Thyroid gland (tissue), 4 donors: ENCODE results near the gene IGSF23. TPM values are rescaled to one million over a fixed set of nuclear protein-coding genes. Genes with fewer than 3 reads are reported as not detected.

ENCODE experiments used
- DNase-seq, 2 donors: peaks; one replicate each; pipeline ENCODE4 v3.0.0-alpha.2; 2019
- H3K27ac ChIP-seq, 3 donors: fragments of 200-600 bp; sonication (generic); 1 replicate in 2 of 3; 2 replicates in 1 of 3; pipeline ENCODE4 v1.5.1; 2016 to 2019; ENCODE audit warnings: mild to moderate bottlenecking in 1 of 3, moderate library complexity in 1 of 3
- H3K27me3 ChIP-seq: fragments of 200-600 bp; sonication (generic); one replicate; pipeline ENCODE4 v1.5.1; 2019
- H3K36me3 ChIP-seq, 2 donors: fragments of 200-600 bp; sonication (generic); one replicate each; pipeline ENCODE4 v1.5.1; 2016 to 2019
- H3K4me1 ChIP-seq, 2 donors: fragments of 200-600 bp; sonication (generic); one replicate each; pipeline ENCODE4 v1.5.1; 2017 to 2019
- H3K4me3 ChIP-seq, 3 donors: fragments of 200-600 bp; sonication (generic); replicated peaks in 1 of 3; 1 replicate in 2 of 3; 2 replicates in 1 of 3; pipeline ENCODE4 v1.5.1; 2016; ENCODE audit warnings: mild to moderate bottlenecking in 1 of 3
- H3K9me3 ChIP-seq: fragments of 200-600 bp; sonication (generic); one replicate; pipeline ENCODE4 v1.5.1; 2017
- CTCF ChIP-seq, 6 experiments: fragments of 200-600 bp in 3 of 6; fragments of 450-650 bp in 3 of 6; sonication (generic) in 3 of 6; IDR thresholded peaks; one replicate each; pipeline ENCODE4 v1.5.1; 2016 to 2019; ENCODE audit warnings: antibody characterized with exemption in 6 of 6, mild to moderate bottlenecking in 2 of 6, inconsistent platforms in 1 of 6, moderate library complexity in 1 of 6
- POLR2A ChIP-seq, 2 donors: fragments of 450-650 bp; IDR thresholded peaks; one replicate each; pipeline ENCODE4 v1.6.1; 2017; ENCODE audit warnings: antibody characterized with exemption in 2 of 2, mild to moderate bottlenecking in 2 of 2, moderate library complexity in 1 of 2
- WGBS, 2 donors: methylation state at CpG; one replicate each; pipeline ENCODE4 v1.1.5; 2017; 5-methylcytosine and 5-hydroxymethylcytosine counted together
- intact Hi-C: fragments of 100-400 bp; cut with DNase I; formaldehyde crosslinking; loops from one replicate; pipeline ENCODE4 v1.15.1; 2023
- total RNA-seq, 4 donors: library from RNA; depleted of rRNA; stranded (reverse); fragments of >200 nt; gene quantifications; one replicate each; pipeline ENCODE4 v1.2.3, GENCODE V29; 2016

Gene IGSF23
- total RNA-seq, 4 donors from 2014 or later: not detected

DNA sequence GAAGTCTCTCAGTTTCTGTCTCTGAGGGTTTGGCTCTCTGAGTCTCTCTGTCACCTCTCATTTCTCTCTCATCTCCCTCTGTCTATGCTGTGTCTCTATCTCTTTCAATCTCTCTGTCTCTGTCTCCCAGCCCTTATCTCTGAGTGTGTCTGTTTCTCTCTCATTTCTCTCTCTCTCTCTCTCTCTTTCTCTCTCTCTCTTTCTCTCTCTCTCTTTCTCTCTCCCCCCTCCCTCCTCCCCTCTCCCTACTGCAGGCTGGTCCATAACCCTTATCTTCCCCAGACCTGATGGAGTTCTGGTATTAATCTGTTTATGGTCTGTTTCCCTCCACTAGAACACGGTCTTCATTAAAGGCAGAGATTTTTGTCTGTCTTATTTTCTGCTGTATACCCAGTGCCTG, 29.0 kb downstream of the IGSF23 start:
- WGBS, 2 donors: 34 to 61% methylated on average over 1 of the region's 1 CpG
- H3K27me3 ChIP-seq: no peaks in the 10 kb centered on the region
- intact Hi-C loops: no loop called here
- no peak for DNase-seq
- no peaks in the 10 kb centered on the region for H3K9me3 ChIP-seq
- peaks cover 0 to 15% of the 10 kb centered on the region in 2 donors for H3K4me1 ChIP-seq
- no peak overlapping the region for H3K4me3 ChIP-seq
- no peaks in the 10 kb centered on the region for H3K36me3 ChIP-seq
- H3K27ac ChIP-seq: no peak overlapping the region
- TF ChIP-seq POLR2A (IDR thresholded peaks at IDR 0.05): no peak
- no peak for TF ChIP-seq CTCF (IDR thresholded peaks at IDR 0.05)

- DNase-seq: peak; percentile 82 to 83
- intact Hi-C loops: no loop called here
- 0% methylated on average over 21 of the region's 70 CpGs; no CpG with 5 or more reads in 1 of the 2 donors for WGBS, 2 donors
Observed at GRCh38 chr19:44643605-44644401, 30.4 kb downstream of the IGSF23 start, which contains the start of gene PVR. TSS of gene PVR (plus strand) at chr19:44643910. CDS start at chr19:44644097, 187 bp downstream.

GRCh38 chr19:44644402-44645016, 31.1 kb downstream of the IGSF23 start:
- TF ChIP-seq POLR2A (IDR thresholded peaks at IDR 0.05): no peak
- TF ChIP-seq CTCF (IDR thresholded peaks at IDR 0.05): no peak
- no peaks in the 10 kb centered on the region for H3K9me3 ChIP-seq
- WGBS, 2 donors: 7 to 13% methylated on average over 12 to 13 of the region's 13 CpGs
- DNase-seq: peak; percentile 39 to 40
- H3K4me3 ChIP-seq: peak overlapping the region; percentile 55 to 74 (median 63)
- peaks cover 18 to 36% of the 10 kb centered on the region in 2 donors for H3K4me1 ChIP-seq
- no peaks in the 10 kb centered on the region for H3K36me3 ChIP-seq
- intact Hi-C loops: no loop called here
- H3K27me3 ChIP-seq: no peaks in the 10 kb centered on the region
- peak overlapping the region; percentile 44 to 85 (median 82) for H3K27ac ChIP-seq

More at GRCh38 chr19:44643605-44644401, 30.4 kb downstream of the IGSF23 start, which contains the start of gene PVR:
- H3K27ac ChIP-seq: peak within 1 kb of the TSS; percentile 44 to 85 (median 82)
- H3K9me3 ChIP-seq: no peaks in the 10 kb centered on the region
- peak within 1 kb of the TSS; percentile 55 to 74 (median 63) for H3K4me3 ChIP-seq
- H3K4me1 ChIP-seq: peaks cover 10 to 29% of the 10 kb centered on the region in 2 donors
- no peaks in the 10 kb centered on the region for H3K36me3 ChIP-seq
- peak; percentile 61 to 81 for TF ChIP-seq POLR2A (IDR thresholded peaks at IDR 0.05)
- TF ChIP-seq CTCF (IDR thresholded peaks at IDR 0.05): peak in 1 of 6 experiments; percentile 3
- H3K27me3 ChIP-seq: no peaks in the 10 kb centered on the region

DNA sequence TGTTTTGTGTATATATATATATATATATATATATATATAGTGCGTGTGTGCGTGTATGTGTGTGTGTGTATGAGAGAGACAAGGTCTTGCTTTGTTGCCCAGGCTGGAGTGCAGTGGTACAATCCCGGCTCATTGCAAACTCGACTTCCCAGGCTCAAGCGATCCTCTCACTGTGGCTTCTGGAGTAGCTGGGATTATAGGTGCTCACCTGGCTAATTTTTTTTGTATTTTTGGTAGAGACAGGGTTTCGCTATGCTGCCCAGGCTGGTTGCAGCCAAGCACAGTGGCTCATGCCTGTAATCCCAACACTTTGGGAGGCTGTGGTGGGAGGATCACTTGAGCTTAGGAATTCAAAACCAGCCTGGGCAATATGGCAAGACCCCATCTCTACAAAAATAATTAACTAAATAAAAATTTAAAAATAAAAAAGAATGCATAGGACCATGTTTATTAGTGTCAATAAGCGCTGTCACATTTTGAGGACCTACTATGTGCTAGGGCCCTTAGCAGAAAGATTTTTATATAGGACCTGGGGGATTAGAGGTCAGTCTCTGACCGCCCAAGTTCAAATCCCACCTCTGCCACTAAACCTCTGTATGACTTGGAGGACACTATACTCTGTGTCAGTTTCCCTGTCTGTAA, 32.2 kb downstream of the IGSF23 start:
- H3K4me1 ChIP-seq: peaks cover 20 to 45% of the 10 kb centered on the region in 2 donors
- no peak overlapping the region for H3K4me3 ChIP-seq
- WGBS, 2 donors: 76 to 83% methylated on average over 8 of the region's 8 CpGs
- DNase-seq: no peak
- H3K36me3 ChIP-seq: peaks cover 4 to 7% of the 10 kb centered on the region in 2 donors
- H3K27ac ChIP-seq: peak overlapping the region in 1 of 3 donors; percentile 17
- intact Hi-C loops: no loop called here
- TF ChIP-seq CTCF (IDR thresholded peaks at IDR 0.05): no peak
- TF ChIP-seq POLR2A (IDR thresholded peaks at IDR 0.05): no peak
- no peaks in the 10 kb centered on the region for H3K9me3 ChIP-seq
- no peaks in the 10 kb centered on the region for H3K27me3 ChIP-seq
